AG04450 (cell line): ENCODE measurements around the gene KRTAP5-3. TPM values are rescaled to one million over a fixed set of nuclear protein-coding genes. Genes with fewer than 3 reads are reported as not detected.

Experiments used
- CTCF ChIA-PET: fragments of 300-600, 350-600 bp; formaldehyde crosslinking; extraction: SDS; loops from one replicate; lab custom pipeline; 2022; ENCODE audit warnings: antibody characterized with exemption, inconsistent platforms; lab: Charles Lee
- POLR2A ChIA-PET: fragments of 350-600 bp; formaldehyde crosslinking; extraction: SDS; loops from one replicate; lab custom pipeline; 2021; ENCODE audit warnings: antibody characterized with exemption, inconsistent platforms; lab: Yijun Ruan, JAX
- DNase-seq: peaks from one replicate; pipeline ENCODE4 v3.0.0-alpha.2; 2011; ENCODE audit warnings: low read depth, low spot score
- H3K27ac ChIP-seq: one replicate; pipeline ENCODE4 v1.5.1; 2012; ENCODE audit warnings: low read depth, low read length, control low read depth
- H3K27me3 ChIP-seq: one replicate; pipeline ENCODE4 v1.6.0; 2012; ENCODE audit warnings: low read length; ENCODE audit not compliant: control insufficient read depth, insufficient read depth
- H3K4me3 ChIP-seq: 2 replicates; pipeline ENCODE4 v1.5.1; 2011; ENCODE audit warnings: mild to moderate bottlenecking, low read depth, low read length, control low read depth
- H3K9me3 ChIP-seq: 2 replicates; pipeline ENCODE4 v1.5.1; 2012; ENCODE audit warnings: low read length; ENCODE audit not compliant: control insufficient read depth, insufficient read depth
- polyA plus RNA-seq: library from polyadenylated mRNA; depleted of rRNA; stranded (reverse); fragments of >200 nt; gene quantifications from 2 replicates; pipeline ENCODE4 v1.2.3, GENCODE V29; 2011
- TF ChIP-seq, protein P1 (sequence below): IDR thresholded peaks from 2 replicates; pipeline ENCODE4 v1.5.1; 2011; ENCODE audit warnings: low read depth, low read length, control low read depth, inconsistent platforms

KRTAP5-3 gene
- polyA plus RNA-seq, 1 experiment = not detected

DNA sequence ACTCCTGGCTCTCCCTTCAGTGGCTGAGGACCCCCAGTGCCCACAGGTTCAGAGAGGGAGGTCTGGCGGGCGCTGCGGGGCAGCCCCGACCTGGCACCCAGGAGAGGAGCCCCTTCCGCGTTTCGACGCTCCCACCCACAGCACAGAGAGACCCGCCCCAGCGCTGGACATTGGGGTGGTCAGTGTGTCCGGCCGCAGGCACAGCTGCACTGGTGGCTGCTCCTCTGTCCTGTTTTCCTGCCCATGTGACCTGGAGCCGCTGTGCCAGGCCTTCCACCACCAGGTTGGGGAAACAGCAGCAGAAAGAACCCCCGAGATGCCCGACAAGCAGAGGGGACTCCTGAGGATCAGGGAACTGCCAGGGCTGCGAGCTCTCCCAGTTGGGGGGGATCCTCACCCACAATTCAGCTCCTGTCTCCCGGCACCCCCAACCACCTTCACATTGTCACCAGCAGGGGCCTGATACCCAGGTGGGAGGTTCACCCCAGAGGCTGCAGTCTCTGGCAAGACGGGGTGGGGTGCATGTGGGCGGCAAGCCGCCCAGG is 35.0 kb upstream of the KRTAP5-3 start:
- peaks cover 30% of the 10 kb centered on the region for H3K27me3 ChIP-seq
- ChIA-PET CTCF (interaction anchor here (1.4 kb wide), 2 partner anchors 9 to 11 kb away, joined by 4 to 11 read pairs; no protein-coding TSS in a partner anchor), POLR2A (no interaction called here)
- no peak overlapping the region for H3K27ac ChIP-seq
- TF ChIP-seq, protein P1, sequence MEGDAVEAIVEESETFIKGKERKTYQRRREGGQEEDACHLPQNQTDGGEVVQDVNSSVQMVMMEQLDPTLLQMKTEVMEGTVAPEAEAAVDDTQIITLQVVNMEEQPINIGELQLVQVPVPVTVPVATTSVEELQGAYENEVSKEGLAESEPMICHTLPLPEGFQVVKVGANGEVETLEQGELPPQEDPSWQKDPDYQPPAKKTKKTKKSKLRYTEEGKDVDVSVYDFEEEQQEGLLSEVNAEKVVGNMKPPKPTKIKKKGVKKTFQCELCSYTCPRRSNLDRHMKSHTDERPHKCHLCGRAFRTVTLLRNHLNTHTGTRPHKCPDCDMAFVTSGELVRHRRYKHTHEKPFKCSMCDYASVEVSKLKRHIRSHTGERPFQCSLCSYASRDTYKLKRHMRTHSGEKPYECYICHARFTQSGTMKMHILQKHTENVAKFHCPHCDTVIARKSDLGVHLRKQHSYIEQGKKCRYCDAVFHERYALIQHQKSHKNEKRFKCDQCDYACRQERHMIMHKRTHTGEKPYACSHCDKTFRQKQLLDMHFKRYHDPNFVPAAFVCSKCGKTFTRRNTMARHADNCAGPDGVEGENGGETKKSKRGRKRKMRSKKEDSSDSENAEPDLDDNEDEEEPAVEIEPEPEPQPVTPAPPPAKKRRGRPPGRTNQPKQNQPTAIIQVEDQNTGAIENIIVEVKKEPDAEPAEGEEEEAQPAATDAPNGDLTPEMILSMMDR = no peak
- H3K4me3 ChIP-seq = no peak overlapping the region
- DNase-seq = no peak
- no peaks in the 10 kb centered on the region for H3K9me3 ChIP-seq

DNA sequence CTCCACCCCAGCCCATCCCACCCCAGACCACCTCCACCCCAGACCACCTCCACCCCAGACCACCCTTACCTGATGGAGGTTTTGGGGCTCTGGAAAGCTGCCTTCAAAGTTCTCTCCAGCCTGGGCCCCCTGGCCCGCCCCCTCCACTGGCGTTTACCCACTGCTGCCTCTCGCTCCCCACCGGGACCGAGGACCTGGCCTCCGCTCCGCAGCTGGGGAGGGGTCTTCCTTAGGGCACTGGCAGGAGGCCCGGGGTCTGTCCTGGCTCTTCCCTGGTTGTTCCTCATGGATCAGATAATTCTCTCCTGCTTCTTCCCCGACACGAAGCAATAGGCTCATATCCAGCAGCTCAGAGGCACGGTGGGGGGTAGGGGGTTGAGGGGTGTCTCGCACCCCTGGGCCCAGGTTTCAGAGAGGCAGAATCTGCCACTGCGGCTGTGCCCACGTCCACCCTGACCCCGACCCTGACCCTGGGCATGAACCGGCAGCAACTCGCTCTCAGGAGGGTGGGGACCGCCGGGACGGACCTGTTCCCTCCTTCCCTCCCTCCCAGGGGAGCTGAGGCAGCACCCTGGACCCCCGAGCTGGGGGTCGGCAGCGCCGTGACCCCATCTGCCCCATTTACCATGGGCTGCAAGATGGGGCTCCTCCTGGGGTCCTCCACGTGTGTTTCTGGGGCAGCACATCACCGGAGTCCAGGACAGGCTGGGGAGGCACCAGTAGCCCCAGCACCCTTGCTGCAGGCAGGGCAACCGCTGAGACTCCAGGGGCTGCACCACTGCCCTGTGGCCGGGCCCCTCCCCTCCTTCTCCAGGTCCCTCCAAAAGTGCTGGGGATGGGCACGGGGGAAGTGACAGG is 34.3 kb upstream of the KRTAP5-3 start:
- Histone ChIP-seq H3K4me3 (no peak overlapping the region), H3K27ac (no peak overlapping the region), H3K9me3 (no peaks in the 10 kb centered on the region), H3K27me3 (peaks cover 30% of the 10 kb centered on the region)
- CTCF ChIA-PET = interaction anchor here (1.4 to 2.2 kb wide), 3 partner anchors 10 to 11 kb away, joined by 4 to 16 read pairs (median 11); no protein-coding TSS in a partner anchor
- TF ChIP-seq, protein P1 = no peak
- POLR2A ChIA-PET = no interaction called here
- no peak for DNase-seq

DNA sequence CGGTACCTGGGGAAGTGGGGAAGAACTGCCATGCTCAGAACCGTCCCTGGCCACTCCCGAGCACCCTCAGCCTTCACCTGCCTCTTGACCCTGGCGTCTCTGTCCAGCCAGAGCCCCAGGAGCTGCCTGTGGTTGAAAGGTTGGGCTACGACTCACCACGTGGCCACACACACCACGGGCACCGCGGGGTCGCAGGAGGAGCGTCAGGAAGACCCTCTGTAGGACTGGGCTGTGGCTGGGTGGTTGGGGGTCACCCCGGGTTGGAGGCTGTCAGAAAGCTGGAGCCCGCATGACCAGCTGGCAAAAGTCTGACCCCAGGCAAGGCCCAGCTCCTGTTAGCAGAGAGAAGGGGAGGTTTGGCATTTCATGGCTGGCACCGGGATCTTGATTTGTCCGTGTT is 32.8 kb upstream of the KRTAP5-3 start:
- ChIA-PET POLR2A (interaction anchor here (0.6 kb wide), 1 partner anchor 798 kb away, joined by 3 read pairs; the partner anchor contains the start of gene TSPAN4), CTCF (interaction anchor here (0.5 to 2.2 kb wide), 5 partner anchors 9 to 94 kb away, joined by 3 to 16 read pairs (median 4); no protein-coding TSS in a partner anchor)
- Histone ChIP-seq H3K27ac (no peak overlapping the region), H3K4me3 (no peak overlapping the region), H3K9me3 (no peaks in the 10 kb centered on the region), H3K27me3 (peaks cover 34% of the 10 kb centered on the region)
- no peak for DNase-seq
- TF ChIP-seq, protein P1 = no peak

DNA sequence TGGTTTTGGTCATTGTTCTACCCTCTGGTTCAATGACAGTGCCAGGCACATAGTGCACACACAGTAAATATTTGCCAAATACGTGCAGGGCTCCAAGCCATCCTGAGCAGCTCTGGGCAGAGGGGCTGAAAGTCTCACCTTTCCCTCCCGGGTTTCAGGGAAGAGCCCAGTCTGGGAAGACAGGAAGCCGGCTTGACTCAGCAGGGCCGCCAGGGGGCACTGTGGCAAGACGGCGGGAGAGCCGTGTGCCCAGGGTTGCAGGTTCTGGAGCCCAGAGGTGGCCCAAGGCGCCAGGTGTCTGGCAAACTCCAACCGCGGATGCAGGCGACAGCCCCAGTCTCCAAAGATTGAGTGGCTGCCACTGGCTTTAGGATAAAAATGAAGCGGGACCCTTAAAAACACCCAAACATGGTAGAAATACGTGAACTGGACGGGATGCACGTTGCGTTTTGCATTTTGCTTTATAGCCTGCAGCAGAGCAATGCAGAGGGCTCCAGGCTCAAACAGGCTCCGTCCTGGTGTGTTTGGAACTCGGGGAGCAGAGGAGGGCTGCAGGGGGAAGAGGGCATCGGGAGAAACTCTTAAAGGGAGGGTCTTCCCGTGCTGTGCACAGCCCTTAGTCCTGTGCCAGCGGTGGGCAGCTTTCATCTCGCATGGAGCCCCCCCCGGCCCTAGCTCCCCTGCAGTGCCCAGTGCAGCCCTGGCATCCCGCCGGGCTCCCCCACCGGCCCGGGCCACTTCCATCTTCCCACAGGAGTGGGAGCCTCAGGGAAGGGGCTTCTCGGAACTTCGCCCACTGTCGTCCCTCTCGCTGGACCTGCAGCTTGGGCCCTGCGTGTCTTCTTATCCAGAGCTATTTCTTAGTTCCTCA is 32.0 kb upstream of the KRTAP5-3 start:
- Histone ChIP-seq H3K27ac (no peak overlapping the region), H3K4me3 (no peak overlapping the region), H3K9me3 (no peaks in the 10 kb centered on the region), H3K27me3 (peaks cover 34% of the 10 kb centered on the region)
- TF ChIP-seq, protein P1 = peak; percentile 77
- DNase-seq = no peak
- ChIA-PET CTCF (interaction anchor here (0.8 to 3.4 kb wide), 10 partner anchors 8 to 192 kb away, joined by 3 to 43 read pairs (median 4); partner anchors contain the start of gene KRTAP5-5), POLR2A (no interaction called here)
